Retinal pigment epithelial cell (primary cell): ENCODE measurements around the gene TXNDC15.
"Not testable (repeated sequence)": the region's sequence is repeated elsewhere in the genome, so short reads cannot be mapped to it uniquely, and the experiment has no call there.

Experiments used
- DNase-seq: peaks from one replicate; pipeline ENCODE4 v3.0.0-alpha.2; 2010; ENCODE audit warnings: low read depth
- H3K4me3 ChIP-seq: 2 replicates; pipeline ENCODE4 v1.5.1; 2011; ENCODE audit warnings: mild to moderate bottlenecking, low read length, control low read depth, moderate library complexity
- TF ChIP-seq, protein P1 (sequence below): conservative IDR thresholded peaks from 2 replicates; pipeline ENCODE4 v1.5.1; 2011; ENCODE audit warnings: low read depth, low read length, control low read depth, inconsistent platforms

Gene TXNDC15

DNA sequence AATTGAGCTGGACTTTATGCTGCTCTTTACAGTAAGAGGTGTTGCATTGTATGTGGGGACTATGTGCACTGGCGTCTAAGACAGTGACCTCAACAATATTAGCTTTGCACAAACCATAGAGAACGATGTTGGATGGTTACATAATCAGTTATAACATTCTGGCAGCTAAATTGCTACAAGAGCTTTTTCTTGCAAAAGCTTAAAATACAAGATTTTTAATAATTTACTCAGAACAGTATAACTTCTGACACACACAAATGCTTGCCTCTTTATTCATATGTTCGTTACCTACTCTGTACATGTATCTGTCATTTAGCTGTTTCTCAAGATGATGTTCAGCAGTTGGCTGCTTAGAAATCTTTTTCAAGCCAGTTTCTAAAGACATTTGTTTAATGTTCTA lies 16.8 kb upstream of the TXNDC15 start:
- no peak overlapping the region for H3K4me3 ChIP-seq
- TF ChIP-seq, protein P1, sequence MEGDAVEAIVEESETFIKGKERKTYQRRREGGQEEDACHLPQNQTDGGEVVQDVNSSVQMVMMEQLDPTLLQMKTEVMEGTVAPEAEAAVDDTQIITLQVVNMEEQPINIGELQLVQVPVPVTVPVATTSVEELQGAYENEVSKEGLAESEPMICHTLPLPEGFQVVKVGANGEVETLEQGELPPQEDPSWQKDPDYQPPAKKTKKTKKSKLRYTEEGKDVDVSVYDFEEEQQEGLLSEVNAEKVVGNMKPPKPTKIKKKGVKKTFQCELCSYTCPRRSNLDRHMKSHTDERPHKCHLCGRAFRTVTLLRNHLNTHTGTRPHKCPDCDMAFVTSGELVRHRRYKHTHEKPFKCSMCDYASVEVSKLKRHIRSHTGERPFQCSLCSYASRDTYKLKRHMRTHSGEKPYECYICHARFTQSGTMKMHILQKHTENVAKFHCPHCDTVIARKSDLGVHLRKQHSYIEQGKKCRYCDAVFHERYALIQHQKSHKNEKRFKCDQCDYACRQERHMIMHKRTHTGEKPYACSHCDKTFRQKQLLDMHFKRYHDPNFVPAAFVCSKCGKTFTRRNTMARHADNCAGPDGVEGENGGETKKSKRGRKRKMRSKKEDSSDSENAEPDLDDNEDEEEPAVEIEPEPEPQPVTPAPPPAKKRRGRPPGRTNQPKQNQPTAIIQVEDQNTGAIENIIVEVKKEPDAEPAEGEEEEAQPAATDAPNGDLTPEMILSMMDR = no peak
- DNase-seq = no peak

DNA sequence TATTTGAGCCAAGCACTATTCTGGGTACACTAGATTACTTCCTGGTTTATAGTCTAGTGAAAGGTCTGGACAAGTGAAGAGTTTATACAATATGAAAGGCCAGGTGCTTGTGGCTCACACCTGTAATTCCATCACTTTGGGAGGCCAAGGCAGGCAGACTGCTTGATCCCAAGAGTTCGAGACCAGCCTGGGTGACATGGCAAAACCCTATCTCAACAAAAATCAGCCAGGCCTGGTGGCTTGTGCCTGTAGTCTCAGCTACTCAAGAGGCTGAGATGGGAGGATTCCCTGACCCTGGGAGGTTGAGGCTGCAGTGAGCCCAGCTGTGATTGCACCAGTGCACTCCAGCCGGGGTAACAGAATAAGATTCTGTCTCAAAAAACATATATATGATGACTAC lies 9.5 kb upstream of the TXNDC15 start:
- DNase-seq = no peak
- H3K4me3 ChIP-seq = no peak overlapping the region
- TF ChIP-seq, protein P1 = no peak

DNA sequence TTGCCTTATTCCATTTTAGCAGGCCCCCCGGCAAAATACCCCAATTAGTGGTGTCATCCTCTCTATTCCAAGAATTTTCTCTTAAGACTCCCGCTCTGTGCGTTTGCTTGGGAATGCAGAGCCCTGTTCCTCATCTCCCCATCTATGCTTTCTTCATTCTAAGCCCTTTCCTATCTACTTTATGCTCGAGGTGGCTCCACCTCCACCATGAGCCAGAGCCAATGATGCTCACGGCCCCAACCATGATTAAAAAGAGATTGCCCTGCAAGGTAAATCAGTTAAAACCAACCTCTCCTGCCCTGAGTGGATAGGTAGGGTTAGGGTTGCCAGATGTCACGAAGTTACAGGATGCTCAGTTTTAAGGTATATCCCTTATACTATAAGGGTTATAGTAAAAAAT lies 677 bp upstream of the TXNDC15 start:
- no peak for DNase-seq
- TF ChIP-seq, protein P1 = no peak
- H3K4me3 ChIP-seq = no peak overlapping the region

DNA sequence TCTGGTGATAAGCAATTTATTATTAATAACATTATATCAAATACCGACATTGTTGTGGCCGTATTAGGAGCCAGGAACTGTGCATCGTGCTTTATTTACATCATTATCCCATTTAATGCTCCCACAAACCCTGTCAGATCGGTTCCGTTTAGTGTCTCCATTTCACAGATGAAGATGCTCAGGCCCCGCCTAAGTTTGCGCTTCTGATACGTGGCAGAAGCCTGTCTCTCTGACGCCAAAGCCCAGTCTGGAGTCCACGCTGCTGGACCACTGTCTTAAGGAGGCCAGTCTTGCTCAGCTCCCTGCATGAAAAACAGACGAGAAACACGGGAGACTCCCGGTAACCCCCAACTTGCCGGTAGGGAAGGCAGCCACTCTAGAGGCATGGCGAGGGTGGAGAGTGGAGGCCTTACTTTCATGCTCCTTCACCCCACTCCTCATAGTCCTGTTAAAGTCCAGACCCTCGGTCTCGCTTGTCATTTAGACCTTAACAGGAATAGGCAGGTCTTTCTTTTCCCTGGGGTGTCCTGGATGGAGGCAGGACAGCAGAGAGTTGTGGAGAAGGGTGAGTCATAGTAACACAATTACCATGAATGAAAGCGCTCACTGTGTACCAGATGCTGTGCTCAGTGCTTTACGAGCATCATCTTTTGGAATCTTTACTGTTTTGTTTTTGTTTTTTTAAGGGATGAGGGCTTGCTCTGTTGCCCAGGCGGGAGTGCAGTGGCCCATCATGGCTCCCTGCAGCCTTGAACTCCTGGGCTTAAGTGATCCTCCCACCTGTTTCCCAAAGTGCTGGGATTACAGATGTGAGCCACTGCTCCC lies 872 bp downstream of the TXNDC15 start:
- peak overlapping the region; percentile 85 for H3K4me3 ChIP-seq
- TF ChIP-seq, protein P1 = no peak
- no peak for DNase-seq

DNA sequence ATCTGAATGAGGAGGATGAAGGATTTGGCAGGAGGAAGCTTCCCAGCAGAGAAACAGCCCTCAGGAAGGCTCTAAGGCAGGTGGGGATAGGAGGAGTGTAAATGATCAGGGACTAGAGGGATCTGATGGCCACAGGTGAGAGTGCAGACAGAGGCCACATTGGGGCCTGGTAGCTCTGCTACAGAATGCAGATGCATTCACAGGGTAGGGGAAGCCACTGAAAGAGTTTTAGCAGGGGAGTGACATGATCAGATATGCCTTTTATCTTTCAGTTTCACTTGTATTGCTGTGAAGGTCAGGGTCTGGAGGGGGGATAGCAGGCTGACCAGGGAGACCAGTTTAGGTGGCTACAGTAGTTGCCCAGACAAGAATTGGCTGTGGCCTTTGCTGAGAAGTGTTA lies 3.0 kb downstream of the TXNDC15 start:
- no peak for DNase-seq
- H3K4me3 ChIP-seq = no peak overlapping the region
- TF ChIP-seq, protein P1 = no peak

DNA sequence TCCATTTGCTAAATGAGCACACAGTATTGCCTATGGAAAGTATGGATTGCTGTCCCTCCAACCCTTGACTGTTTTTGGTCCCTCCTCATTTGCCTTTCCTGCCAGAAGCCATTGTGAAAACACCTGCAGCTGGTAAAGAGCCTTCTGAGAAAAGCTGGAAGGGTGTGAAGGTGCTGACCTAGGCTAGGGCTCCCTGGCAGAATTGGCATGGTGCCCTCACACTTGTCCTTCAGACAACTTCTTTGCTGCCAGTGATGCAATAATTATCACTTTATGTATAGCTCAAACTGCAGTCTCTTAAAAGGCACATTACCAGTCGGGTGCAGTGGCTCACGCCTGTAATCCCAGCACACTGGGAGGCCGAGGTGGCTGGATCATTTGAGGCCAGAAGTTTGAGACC lies 4.2 kb downstream of the TXNDC15 start:
- TF ChIP-seq, protein P1 = no peak
- H3K4me3 ChIP-seq = no peak overlapping the region
- no peak for DNase-seq

DNA sequence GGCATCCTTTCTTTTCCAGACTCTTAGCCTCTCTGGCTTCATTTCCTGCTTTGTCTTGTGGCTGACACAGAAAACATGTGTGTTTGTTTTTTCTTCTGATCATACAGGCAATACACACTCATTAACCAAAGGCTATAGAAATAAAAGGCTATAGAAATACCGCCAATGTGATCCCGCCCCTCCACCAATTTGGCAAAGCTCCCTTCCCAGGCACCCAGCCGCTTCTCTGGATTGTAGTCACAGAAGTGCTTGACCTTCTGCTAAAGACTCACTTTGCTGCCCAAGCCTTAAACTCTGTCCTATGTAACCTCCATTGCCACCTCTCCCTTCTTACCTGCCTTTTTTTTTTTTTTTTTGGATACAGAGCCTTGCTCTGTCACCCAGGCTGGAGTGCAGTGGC lies 5.3 kb downstream of the TXNDC15 start:
- DNase-seq = no peak
- no peak overlapping the region for H3K4me3 ChIP-seq
- TF ChIP-seq, protein P1 = no peak

DNA sequence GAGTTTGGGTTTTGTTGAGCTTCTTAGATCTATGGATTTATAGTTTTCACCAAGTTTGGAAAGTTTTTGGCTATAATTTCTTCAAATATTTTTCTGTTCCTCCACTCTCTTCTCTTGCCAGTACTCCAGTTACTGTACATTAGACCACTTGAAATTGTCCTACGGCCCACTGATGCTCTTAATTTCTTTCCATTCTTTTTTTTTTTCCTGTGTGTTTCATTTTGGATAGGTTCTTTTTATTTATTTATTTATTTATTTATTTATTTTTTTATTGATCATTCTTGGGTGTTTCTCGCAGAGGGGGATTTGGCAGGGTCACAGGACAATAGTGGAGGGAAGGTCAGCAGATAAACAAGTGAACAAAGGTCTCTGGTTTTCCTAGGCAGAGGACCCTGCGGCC lies 6.8 kb downstream of the TXNDC15 start:
- DNase-seq, H3K4me3 ChIP-seq: not testable (repeated sequence)

DNA sequence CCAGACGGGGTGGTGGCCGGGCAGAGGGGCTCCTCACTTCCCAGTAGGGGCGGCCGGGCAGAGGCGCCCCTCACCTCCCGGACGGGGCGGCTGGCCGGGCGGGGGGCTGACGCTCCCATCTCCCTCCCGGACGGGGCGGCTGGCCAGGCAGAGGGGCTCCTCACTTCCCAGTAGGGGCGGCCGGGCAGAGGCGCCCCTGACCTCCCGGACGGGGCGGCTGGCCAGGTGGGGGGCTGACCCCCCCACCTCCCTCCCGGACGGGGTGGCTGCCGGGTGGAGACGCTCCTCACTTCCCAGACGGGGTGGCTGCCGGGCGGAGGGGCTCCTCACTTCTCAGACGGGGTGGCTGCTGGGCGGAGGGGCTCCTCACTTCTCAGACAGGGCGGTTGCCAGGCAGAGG lies 7.5 kb downstream of the TXNDC15 start:
- not testable (repeated sequence) for DNase-seq

More for the DNA sequence above, 7.5 kb downstream of the TXNDC15 start:
- H3K4me3 ChIP-seq = not testable (repeated sequence)
